NT2/D1 (cell line): ENCODE measurements around the gene TXK.

Source experiments
- SUZ12 ChIP-seq: IDR thresholded peaks from 2 replicates; pipeline ENCODE4 v1.6.1; 2011; ENCODE audit not compliant: insufficient read length, insufficient read depth; ENCODE audit errors: extremely low read depth
- YY1 ChIP-seq: IDR thresholded peaks from 2 replicates; pipeline ENCODE4 v1.6.1; 2011; ENCODE audit not compliant: insufficient read length, insufficient read depth
- ZNF274 ChIP-seq: IDR thresholded peaks from 2 replicates; pipeline ENCODE4 v1.6.1; 2011; ENCODE audit warnings: mild to moderate bottlenecking, low read depth, low read length

DNA sequence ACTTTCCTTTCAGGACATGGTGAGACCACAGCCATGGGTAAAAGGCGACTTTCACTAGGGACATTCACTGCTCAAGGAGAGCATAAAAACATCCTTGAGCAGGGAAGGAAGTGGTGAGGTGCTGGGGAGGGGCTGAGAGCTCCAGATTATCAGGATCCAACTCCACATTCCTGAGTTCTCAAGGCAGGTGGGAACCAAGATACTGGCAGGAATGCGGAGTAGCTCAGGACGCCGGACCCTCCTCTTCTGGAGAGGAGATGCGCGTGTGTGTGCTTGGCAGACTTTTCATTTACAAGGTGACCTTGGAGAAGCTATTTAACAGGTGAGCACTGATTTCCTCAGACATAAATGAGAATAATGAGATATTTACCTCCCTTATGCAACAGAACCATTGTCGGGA is 41.3 kb upstream of the TXK start:
- no peak for TF ChIP-seq ZNF274
- TF ChIP-seq YY1, result no peak
- TF ChIP-seq SUZ12, result no peak
